Pons (tissue), 1 donor: Measurements from ENCODE around the gene ITPK1.
"Not testable (repeated sequence)": the region's sequence is repeated elsewhere in the genome, so short reads cannot be mapped to it uniquely, and the experiment has no call there.

ENCODE experiments used
- DNase-seq: peaks from one replicate; pipeline ENCODE4 v3.0.0-alpha.2; 2016; ENCODE audit warnings: low spot score

ITPK1 gene

GRCh38 chr14:93115821-93116675 is at the start of gene ITPK1:
Gene ITPK1, minus strand, starts transcription at chr14:93115925. Its CDS starts 762 bp downstream, at chr14:93115163.
- DNase-seq: peak; percentile 52

GRCh38 chr14:93163564-93163963 is 47.8 kb upstream of the ITPK1 start:
- DNase-seq: no peak

- no peak for DNase-seq
Measured at GRCh38 chr14:93161411-93161940, 45.8 kb upstream of the ITPK1 start.

- no peak for DNase-seq
Measured at GRCh38 chr14:93160353-93160801, 44.7 kb upstream of the ITPK1 start.

GRCh38 chr14:93159625-93160352 is 44.1 kb upstream of the ITPK1 start:
- not testable (repeated sequence) for DNase-seq

- not testable (repeated sequence) for DNase-seq
Measured at GRCh38 chr14:93158349-93158748, 42.6 kb upstream of the ITPK1 start.

- DNase-seq: no peak
Measured at GRCh38 chr14:93156693-93157369, 41.1 kb upstream of the ITPK1 start.

- no peak for DNase-seq
Measured at GRCh38 chr14:93155667-93156066, 39.9 kb upstream of the ITPK1 start.

GRCh38 chr14:93153121-93153520 is 37.4 kb upstream of the ITPK1 start:
- DNase-seq: no peak

GRCh38 chr14:93150227-93151208 is 34.8 kb upstream of the ITPK1 start:
- DNase-seq: peak; percentile 36

- no peak for DNase-seq
Measured at GRCh38 chr14:93148979-93149378, 33.3 kb upstream of the ITPK1 start.

- no peak for DNase-seq
Measured at GRCh38 chr14:93146119-93146518, 30.4 kb upstream of the ITPK1 start.

GRCh38 chr14:93142854-93143652 is 27.3 kb upstream of the ITPK1 start:
- DNase-seq: no peak

GRCh38 chr14:93137864-93138263 is 22.1 kb upstream of the ITPK1 start:
- DNase-seq: no peak

- not testable (repeated sequence) for DNase-seq
Measured at GRCh38 chr14:93136508-93136907, 20.8 kb upstream of the ITPK1 start.

- DNase-seq: no peak
Measured at GRCh38 chr14:93136009-93136408, 20.3 kb upstream of the ITPK1 start.

- DNase-seq: no peak
Measured at GRCh38 chr14:93135399-93135798, 19.7 kb upstream of the ITPK1 start.

- no peak for DNase-seq
Measured at GRCh38 chr14:93133464-93133863, 17.7 kb upstream of the ITPK1 start.

GRCh38 chr14:93132472-93133065 is 16.8 kb upstream of the ITPK1 start:
- peak; percentile 61 for DNase-seq
